IMR-90 (cell line): ENCODE data around the gene ATF1. TPM values are rescaled to one million over a fixed set of nuclear protein-coding genes. Genes with fewer than 3 reads are reported as not detected.

Experiments used
- ATAC-seq: fragments of 200-7000 bp; cut with Tn5 transposase; 2 replicates; pipeline ENCODE4 v1.9.1; 2020; ENCODE audit warnings: low read depth, mild to moderate bottlenecking, moderate library complexity
- BruUV-seq: library from RNA; stranded (reverse); fragments of 400-500 nt; replicated peaks from 2 replicates; lab custom pipeline; 2021; lab: Mats Ljungman, UMichigan
- CTCF ChIA-PET: fragments of 300-600 bp; formaldehyde crosslinking; extraction: SDS; loops from one replicate; lab custom pipeline; 2021; ENCODE audit warnings: antibody characterized with exemption; lab: Yijun Ruan, JAX
- POLR2A ChIA-PET: fragments of 300-600 bp; sonication (Branson Sonifier 250); formaldehyde crosslinking; loops from one replicate; lab custom pipeline; 2022; ENCODE audit warnings: antibody characterized with exemption; ENCODE audit not compliant: unreplicated experiment; lab: Charles Lee
- DNase-seq: peaks from one replicate; pipeline ENCODE4 v3.0.0; 2013
- H2AFZ ChIP-seq: replicated peaks from 2 replicates; pipeline ENCODE3; 2013; ENCODE audit warnings: low read length, mild to moderate bottlenecking; ENCODE audit not compliant: poor library complexity
- H2AK5ac ChIP-seq: 2 replicates; pipeline ENCODE4 v1.6.1; 2013; ENCODE audit warnings: low read depth, low read length, inconsistent platforms
- H2AK9ac ChIP-seq: replicated peaks from 2 replicates; pipeline ENCODE3; 2013; ENCODE audit warnings: mild to moderate bottlenecking, low read depth, low read length, moderate library complexity; ENCODE audit not compliant: poor library complexity
- H2BK120ac ChIP-seq: 2 replicates; pipeline ENCODE4 v1.6.1; 2013; ENCODE audit warnings: low read depth, low read length, inconsistent platforms
- H2BK15ac ChIP-seq: 3 replicates; pipeline ENCODE4 v1.6.1; 2013; ENCODE audit warnings: low read depth, low read length, inconsistent platforms
- H2BK20ac ChIP-seq: 2 replicates; pipeline ENCODE4 v1.6.1; 2013; ENCODE audit warnings: low read depth, mild to moderate bottlenecking, inconsistent platforms, low read length, moderate library complexity
- H2BK5ac ChIP-seq: 2 replicates; pipeline ENCODE4 v1.6.1; 2013; ENCODE audit warnings: mild to moderate bottlenecking, low read depth, low read length, inconsistent platforms; ENCODE audit not compliant: poor library complexity, severe bottlenecking
- H3K14ac ChIP-seq: replicated peaks from 2 replicates; pipeline ENCODE4 v1.6.1; 2013; ENCODE audit warnings: low read depth, low read length, inconsistent platforms
- H3K18ac ChIP-seq: 2 replicates; pipeline ENCODE4 v1.6.1; 2013; ENCODE audit warnings: low read depth, low read length, control low read depth
- H3K23ac ChIP-seq: 2 replicates; pipeline ENCODE4 v1.6.1; 2013; ENCODE audit warnings: low read depth, low read length, inconsistent platforms
- H3K27ac ChIP-seq: 2 replicates; pipeline ENCODE4 v1.5.1; 2013; ENCODE audit warnings: mild to moderate bottlenecking, control low read depth, low read length; ENCODE audit not compliant: insufficient read depth
- H3K27me3 ChIP-seq: 2 replicates; pipeline ENCODE4 v1.6.1; 2013; ENCODE audit warnings: low read length; ENCODE audit not compliant: control insufficient read depth, insufficient read depth
- H3K36me3 ChIP-seq: 2 replicates; pipeline ENCODE4 v1.6.1; 2013; ENCODE audit warnings: low read length, mixed read lengths; ENCODE audit not compliant: control insufficient read depth, insufficient read depth
- H3K4ac ChIP-seq: 2 replicates; pipeline ENCODE4 v1.6.1; 2013; ENCODE audit warnings: low read depth, low read length, inconsistent platforms
- H3K4me1 ChIP-seq: 2 replicates; pipeline ENCODE4 v1.6.1; 2013; ENCODE audit warnings: low read length, mixed read lengths; ENCODE audit not compliant: control insufficient read depth, insufficient read depth
- H3K4me2 ChIP-seq: 2 replicates; pipeline ENCODE4 v1.6.1; 2013; ENCODE audit warnings: low read depth, mild to moderate bottlenecking, control low read depth, low read length, moderate library complexity
- H3K4me3 ChIP-seq: 2 replicates; pipeline ENCODE4 v1.5.1; 2013; ENCODE audit warnings: low read depth, mild to moderate bottlenecking, control low read depth, low read length, moderate library complexity; ENCODE audit not compliant: insufficient read depth
- H3K56ac ChIP-seq: 2 replicates; pipeline ENCODE4 v1.6.1; 2013; ENCODE audit warnings: low read length, inconsistent platforms; ENCODE audit not compliant: insufficient read depth; ENCODE audit errors: extremely low read depth
- H3K79me1 ChIP-seq, 2 experiments: 2 replicates each; pipeline ENCODE4 v1.6.1; 2013; ENCODE audit warnings: low read length in 2 of 2, inconsistent platforms in 1 of 2, low read depth in 1 of 2
- H3K9ac ChIP-seq: 2 replicates; pipeline ENCODE4 v1.6.1; 2013; ENCODE audit warnings: low read depth, low read length, control low read depth
- H3K9me1 ChIP-seq: 2 replicates; pipeline ENCODE4 v1.6.1; 2013; ENCODE audit warnings: low read length, inconsistent platforms; ENCODE audit not compliant: insufficient read depth
- H3K9me3 ChIP-seq: 2 replicates; pipeline ENCODE4 v1.6.1; 2013; ENCODE audit warnings: low read length; ENCODE audit not compliant: control insufficient read depth, insufficient read depth
- H4K20me1 ChIP-seq: 2 replicates; pipeline ENCODE4 v1.6.1; 2013; ENCODE audit warnings: low read length, inconsistent platforms; ENCODE audit not compliant: insufficient read depth
- H4K5ac ChIP-seq: 2 replicates; pipeline ENCODE4 v1.6.1; 2013; ENCODE audit warnings: mild to moderate bottlenecking, low read depth, low read length, control low read depth
- H4K8ac ChIP-seq, 2 experiments: 2 replicates each; pipeline ENCODE4 v1.6.1; 2013; ENCODE audit warnings: low read depth in 2 of 2, low read length in 2 of 2, control low read depth in 1 of 2, inconsistent platforms in 1 of 2
- H4K91ac ChIP-seq: 2 replicates; pipeline ENCODE4 v1.6.1; 2013; ENCODE audit warnings: low read depth, low read length, inconsistent platforms; ENCODE audit not compliant: insufficient read depth
- BHLHE40 ChIP-seq: fragments of 150-350 bp; IDR thresholded peaks from 2 replicates; pipeline ENCODE4 v1.6.1; 2016; ENCODE audit warnings: mild to moderate bottlenecking, low read depth, low read length
- CEBPB ChIP-seq: IDR thresholded peaks from 2 replicates; pipeline ENCODE4 v1.6.1; 2012; ENCODE audit warnings: low read depth, low read length, improper control_type of control experiment
- CHD1 ChIP-seq: IDR thresholded peaks from 2 replicates; pipeline ENCODE4 v1.6.1; 2012; ENCODE audit warnings: low read depth, low read length, improper control_type of control experiment
- FOS ChIP-seq: fragments of 150-350 bp; IDR thresholded peaks from 2 replicates; pipeline ENCODE4 v1.6.1; 2016; ENCODE audit warnings: low read depth, low read length
- MAFK ChIP-seq: IDR thresholded peaks from 2 replicates; pipeline ENCODE4 v1.6.1; 2012; ENCODE audit warnings: low read depth, low read length, improper control_type of control experiment
- MAZ ChIP-seq: IDR thresholded peaks from 2 replicates; pipeline ENCODE4 v1.6.1; 2012; ENCODE audit warnings: low read depth, mild to moderate bottlenecking, low read length, improper control_type of control experiment, moderate library complexity, borderline replicate concordance
- MXI1 ChIP-seq: IDR thresholded peaks from 2 replicates; pipeline ENCODE4 v1.6.1; 2012; ENCODE audit warnings: low read depth, mild to moderate bottlenecking, low read length, moderate library complexity, borderline replicate concordance
- NFE2L2 ChIP-seq: fragments of 150-350 bp; IDR thresholded peaks from 2 replicates; pipeline ENCODE4 v1.6.1; 2016; ENCODE audit warnings: low read depth, mild to moderate bottlenecking, low read length
- POLR2A ChIP-seq: IDR thresholded peaks from 2 replicates; pipeline ENCODE4 v1.6.1; 2012; ENCODE audit warnings: mild to moderate bottlenecking, low read depth, low read length
- RAD21 ChIP-seq: IDR thresholded peaks from 2 replicates; pipeline ENCODE4 v1.6.1; 2012; ENCODE audit warnings: low read length, improper control_type of control experiment
- RCOR1 ChIP-seq: IDR thresholded peaks from 2 replicates; pipeline ENCODE4 v1.6.1; 2012; ENCODE audit warnings: mild to moderate bottlenecking, low read length, improper control_type of control experiment; ENCODE audit not compliant: insufficient replicate concordance
- RFX5 ChIP-seq: IDR thresholded peaks from 2 replicates; pipeline ENCODE4 v1.8.0; 2012; ENCODE audit warnings: low read depth, mild to moderate bottlenecking, low read length, moderate library complexity
- SMC3 ChIP-seq: fragments of 150-350 bp; IDR thresholded peaks from 2 replicates; pipeline ENCODE4 v1.6.1; 2016; ENCODE audit warnings: low read depth, mild to moderate bottlenecking, antibody characterized with exemption, low read length, moderate library complexity
- USF2 ChIP-seq: fragments of 150-350 bp; IDR thresholded peaks from 2 replicates; pipeline ENCODE4 v1.6.1; 2017; ENCODE audit warnings: mild to moderate bottlenecking, antibody characterized with exemption, low read length, low read depth
- WGBS, 2 experiments: methylation state at CpG; one replicate each; pipeline versions ENCODE4 v1.1.5 to v1.1.7; 2013; ENCODE audit warnings: missing lambda C conversion rate in 2 of 2; ENCODE audit not compliant: insufficient read length in 1 of 2; ENCODE audit errors: extremely low coverage in 2 of 2; 5-methylcytosine and 5-hydroxymethylcytosine counted together
- dilution Hi-C: fragments of 300-500 bp; cut with HindIII; formaldehyde crosslinking; loops from one replicate; pipeline ENCODE4 v1.14.3; 2018; ENCODE audit warnings: low sequenced_read_pairs; ENCODE audit not compliant: unreplicated experiment
- in situ Hi-C: fragments of 300-500 bp; cut with MboI; formaldehyde crosslinking; loops from 3 replicates; pipeline ENCODE4 v1.14.3; 2019; ENCODE audit warnings: low sequenced_read_pairs, inconsistent platforms, mixed read lengths
- intact Hi-C: fragments of 100-400 bp; cut with micrococcal nuclease; formaldehyde crosslinking; loops from 2 replicates; pipeline ENCODE4 v1.10.0; 2022
- polyA plus RNA-seq, 3 experiments: library from polyadenylated mRNA; depleted of rRNA; stranded (reverse); fragments of >200 nt; gene quantifications; 2 replicates each; pipeline ENCODE4 v1.2.3, GENCODE V29; 2012; ENCODE audit warnings: low replicate concordance in 1 of 3
- total RNA-seq: library from RNA; depleted of rRNA; stranded (reverse); fragments of >200 nt; gene quantifications from 2 replicates; pipeline ENCODE4 v1.2.3, GENCODE V29; 2012
- TF ChIP-seq, protein P1 (sequence below): fragments of 150-350 bp; IDR thresholded peaks from 2 replicates; pipeline ENCODE4 v1.6.1; 2016; ENCODE audit warnings: low read depth, mild to moderate bottlenecking, low read length, moderate library complexity, borderline replicate concordance
- TF ChIP-seq, protein P2 (sequence below): conservative IDR thresholded peaks from 2 replicates; pipeline ENCODE4 v1.5.1; 2012; ENCODE audit warnings: mild to moderate bottlenecking, low read depth, low read length, improper control_type of control experiment

The ATF1 gene
- total and polyA plus RNA-seq, 2 of the 4 experiments (the other 2 are of a cell fraction): 20.6 to 24.0 TPM

DNA sequence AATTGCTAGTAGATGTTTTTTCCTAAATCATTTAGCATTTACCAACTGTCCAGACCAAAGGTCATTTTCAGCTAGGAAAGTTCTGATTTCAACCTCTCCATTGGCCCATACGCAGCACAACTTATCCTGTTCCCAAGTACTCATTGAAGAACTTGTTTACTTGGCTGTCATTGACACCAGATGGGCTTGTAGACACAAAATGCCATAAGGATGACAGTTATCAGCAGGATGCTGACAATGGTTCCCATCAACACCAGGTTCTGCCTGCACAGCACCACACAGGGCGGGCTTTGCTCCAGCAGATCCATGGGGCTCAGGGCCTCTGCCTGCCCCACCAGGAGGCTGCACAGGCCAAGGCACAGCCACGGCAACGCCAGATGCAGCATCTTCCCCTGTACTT is 42.3 kb downstream of the ATF1 start:
- no peaks in the 10 kb centered on the region for H3K4me1 ChIP-seq
- ChIA-PET CTCF (interaction anchor here (0.8 kb wide), 1 partner anchor 15 kb away, joined by 8 read pairs; no protein-coding TSS in a partner anchor), POLR2A (no interaction called here)
- no peak overlapping the region for H2BK20ac ChIP-seq
- intact Hi-C loops: no loop called here
- H2AK5ac ChIP-seq: no peak overlapping the region
- H3K9me1 ChIP-seq: peaks cover 9% of the 10 kb centered on the region
- WGBS, 2 experiments: 100% methylated on average over 1 of the region's 4 CpGs; no CpG with 5 or more reads in 1 of the 2 experiments
- H2BK15ac ChIP-seq: no peak overlapping the region
- no peak overlapping the region for H3K18ac ChIP-seq
- H3K4me2 ChIP-seq: no peak overlapping the region
- no peak overlapping the region for H3K4me3 ChIP-seq
- no peak overlapping the region for H3K27ac ChIP-seq
- H3K9me3 ChIP-seq: peaks cover 2% of the 10 kb centered on the region; the same call in 1 of the 2 replicates
- no peaks in the 10 kb centered on the region for H4K20me1 ChIP-seq
- in situ Hi-C loops: no loop called here
- no peak overlapping the region for H3K56ac ChIP-seq
- H3K14ac ChIP-seq: peak overlapping the region; percentile 45; the same call in 1 of the 2 replicates
- no peak for TF ChIP-seq RFX5
- TF ChIP-seq CEBPB: no peak
- no peak for TF ChIP-seq SMC3
- TF ChIP-seq NFE2L2: no peak
- no peak for TF ChIP-seq MAFK
- no peak for TF ChIP-seq RCOR1
- no peak for TF ChIP-seq USF2
- TF ChIP-seq, protein P1, sequence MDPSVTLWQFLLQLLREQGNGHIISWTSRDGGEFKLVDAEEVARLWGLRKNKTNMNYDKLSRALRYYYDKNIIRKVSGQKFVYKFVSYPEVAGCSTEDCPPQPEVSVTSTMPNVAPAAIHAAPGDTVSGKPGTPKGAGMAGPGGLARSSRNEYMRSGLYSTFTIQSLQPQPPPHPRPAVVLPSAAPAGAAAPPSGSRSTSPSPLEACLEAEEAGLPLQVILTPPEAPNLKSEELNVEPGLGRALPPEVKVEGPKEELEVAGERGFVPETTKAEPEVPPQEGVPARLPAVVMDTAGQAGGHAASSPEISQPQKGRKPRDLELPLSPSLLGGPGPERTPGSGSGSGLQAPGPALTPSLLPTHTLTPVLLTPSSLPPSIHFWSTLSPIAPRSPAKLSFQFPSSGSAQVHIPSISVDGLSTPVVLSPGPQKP: no peak
- no peak for TF ChIP-seq FOS
- TF ChIP-seq, protein P2, sequence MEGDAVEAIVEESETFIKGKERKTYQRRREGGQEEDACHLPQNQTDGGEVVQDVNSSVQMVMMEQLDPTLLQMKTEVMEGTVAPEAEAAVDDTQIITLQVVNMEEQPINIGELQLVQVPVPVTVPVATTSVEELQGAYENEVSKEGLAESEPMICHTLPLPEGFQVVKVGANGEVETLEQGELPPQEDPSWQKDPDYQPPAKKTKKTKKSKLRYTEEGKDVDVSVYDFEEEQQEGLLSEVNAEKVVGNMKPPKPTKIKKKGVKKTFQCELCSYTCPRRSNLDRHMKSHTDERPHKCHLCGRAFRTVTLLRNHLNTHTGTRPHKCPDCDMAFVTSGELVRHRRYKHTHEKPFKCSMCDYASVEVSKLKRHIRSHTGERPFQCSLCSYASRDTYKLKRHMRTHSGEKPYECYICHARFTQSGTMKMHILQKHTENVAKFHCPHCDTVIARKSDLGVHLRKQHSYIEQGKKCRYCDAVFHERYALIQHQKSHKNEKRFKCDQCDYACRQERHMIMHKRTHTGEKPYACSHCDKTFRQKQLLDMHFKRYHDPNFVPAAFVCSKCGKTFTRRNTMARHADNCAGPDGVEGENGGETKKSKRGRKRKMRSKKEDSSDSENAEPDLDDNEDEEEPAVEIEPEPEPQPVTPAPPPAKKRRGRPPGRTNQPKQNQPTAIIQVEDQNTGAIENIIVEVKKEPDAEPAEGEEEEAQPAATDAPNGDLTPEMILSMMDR: no peak
- no peak for TF ChIP-seq RAD21
- TF ChIP-seq MXI1: no peak
- no peak for TF ChIP-seq BHLHE40
- TF ChIP-seq MAZ: no peak
- TF ChIP-seq CHD1: no peak
- no peak for TF ChIP-seq POLR2A
- H3K23ac ChIP-seq: no peak overlapping the region
- H4K91ac ChIP-seq: no peak overlapping the region
- H2BK120ac ChIP-seq: no peak overlapping the region
- H3K27me3 ChIP-seq: no peaks in the 10 kb centered on the region
- H4K5ac ChIP-seq: no peak overlapping the region
- no peak overlapping the region for H4K8ac ChIP-seq
- ATAC-seq: peak; percentile 21; the same call in 1 of the 2 replicates
- no peak overlapping the region for H2BK5ac ChIP-seq
- peaks cover 4 to 15% of the 10 kb centered on the region in 2 experiments; a peak in 3 of 4 replicates for H3K79me1 ChIP-seq
- H3K4ac ChIP-seq: no peak overlapping the region; the same call in 1 of the 2 replicates
- BruUV-seq: no TSS peak
- H2AFZ ChIP-seq: peak overlapping the region; percentile 39
- peaks cover 9% of the 10 kb centered on the region for H3K36me3 ChIP-seq
- DNase-seq: peak; percentile 29
- H2AK9ac ChIP-seq: peak overlapping the region; percentile 79
- dilution Hi-C loops: no loop called here
- no peak overlapping the region for H3K9ac ChIP-seq
